Midbrain (tissue), 1 donor: ENCODE measurements around the gene ANG.
"Not testable (repeated sequence)": the region's sequence is repeated elsewhere in the genome, so short reads cannot be mapped to it uniquely, and the experiment has no call there.

Experiments used
- DNase-seq: peaks from one replicate; lab custom pipeline; 2025; lab: John Stamatoyannopoulos, UW

Gene ANG

GRCh38 chr14:20688167-20688839 is at the start of gene ANG:
Gene ANG (plus strand): TSS chr14:20688764. CDS start chr14:20693565, 4,801 bp downstream.
- no peak for DNase-seq

GRCh38 chr14:20641591-20641990 is 47.0 kb upstream of the ANG start, which contains the start of gene OR6S1:
Gene OR6S1 (minus strand): TSS chr14:20641691. CDS start chr14:20641691, 0 bp downstream.
- no peak for DNase-seq

GRCh38 chr14:20642182-20642581 is 46.4 kb upstream of the ANG start:
- DNase-seq = no peak

GRCh38 chr14:20642755-20643154 is 45.8 kb upstream of the ANG start:
- not testable (repeated sequence) for DNase-seq

- no peak for DNase-seq
These were observed 44.0 kb upstream of the ANG start for GRCh38 chr14:20644520-20644919.

GRCh38 chr14:20645481-20645880 is 43.1 kb upstream of the ANG start:
- DNase-seq = no peak

- no peak for DNase-seq
These were observed 35.3 kb upstream of the ANG start for GRCh38 chr14:20652996-20653975.

GRCh38 chr14:20655851-20656250 is 32.7 kb upstream of the ANG start:
- no peak for DNase-seq

GRCh38 chr14:20656274-20656673 is 32.3 kb upstream of the ANG start:
- DNase-seq = no peak

GRCh38 chr14:20657216-20658211 is 31.1 kb upstream of the ANG start:
- DNase-seq = no peak

- DNase-seq = no peak
These were observed 30.3 kb upstream of the ANG start for GRCh38 chr14:20658246-20658645.

- DNase-seq = no peak
These were observed 29.2 kb upstream of the ANG start for GRCh38 chr14:20659336-20659735.

GRCh38 chr14:20659813-20660395 is 28.7 kb upstream of the ANG start:
- DNase-seq = no peak

- no peak for DNase-seq
These were observed 27.4 kb upstream of the ANG start for GRCh38 chr14:20661197-20661596.

GRCh38 chr14:20662968-20663732 is 25.4 kb upstream of the ANG start:
- peak; percentile 40 for DNase-seq

- DNase-seq = not testable (repeated sequence)
These were observed 22.1 kb upstream of the ANG start for GRCh38 chr14:20666400-20666961.

- no peak for DNase-seq
These were observed 20.6 kb upstream of the ANG start for GRCh38 chr14:20667957-20668356.

GRCh38 chr14:20668969-20669368 is 19.6 kb upstream of the ANG start:
- DNase-seq = no peak

- DNase-seq = no peak
These were observed 16.8 kb upstream of the ANG start for GRCh38 chr14:20671597-20672283.

- DNase-seq = no peak
These were observed 12.9 kb upstream of the ANG start for GRCh38 chr14:20675669-20676068.
